CD14-positive monocyte (primary cell): ENCODE results near the gene PANK1. TPM values are rescaled to one million over a fixed set of nuclear protein-coding genes. Genes with fewer than 3 reads are reported as not detected.

Source experiments
- DNase-seq, 3 donors: peaks; one replicate each; pipeline ENCODE4 v3.0.0-alpha.2; 2011 to 2022
- H2AFZ ChIP-seq: 2 replicates; pipeline ENCODE4 v1.6.0; 2012; ENCODE audit warnings: mild to moderate bottlenecking, low read depth, low read length, inconsistent platforms; ENCODE audit not compliant: insufficient read depth, poor library complexity, severe bottlenecking
- H3K27ac ChIP-seq, 2 donors: 1 replicate in 1 of 2; 2 replicates in 1 of 2; pipeline ENCODE4 v1.5.1; 2012 to 2013; ENCODE audit warnings: low read length in 2 of 2, control low read depth in 1 of 2, inconsistent platforms in 1 of 2, low read depth in 1 of 2, mild to moderate bottlenecking in 1 of 2
- H3K27me3 ChIP-seq, 2 donors: one replicate each; pipeline versions ENCODE4 v1.6.0 to v1.6.1; 2011 to 2013; ENCODE audit warnings: low read length in 2 of 2; ENCODE audit not compliant: control insufficient read depth in 2 of 2, insufficient read depth in 2 of 2
- H3K36me3 ChIP-seq, 2 donors: replicated peaks in 1 of 2; 1 replicate in 1 of 2; 2 replicates in 1 of 2; pipeline versions ENCODE4 v1.5.1 to v1.6.1; 2012 to 2013; ENCODE audit warnings: low read length in 2 of 2, control low read depth in 1 of 2, inconsistent platforms in 1 of 2, mild to moderate bottlenecking in 1 of 2; ENCODE audit not compliant: insufficient read depth in 2 of 2, control insufficient read depth in 1 of 2
- H3K4me1 ChIP-seq, 2 donors: 1 replicate in 1 of 2; 2 replicates in 1 of 2; pipeline versions ENCODE4 v1.5.1 to v1.6.1; 2012 to 2013; ENCODE audit warnings: low read length in 2 of 2, control low read depth in 1 of 2, inconsistent platforms in 1 of 2, mild to moderate bottlenecking in 1 of 2, moderate library complexity in 1 of 2; ENCODE audit not compliant: insufficient read depth in 2 of 2, control insufficient read depth in 1 of 2
- H3K4me2 ChIP-seq: replicated peaks from 2 replicates; pipeline ENCODE3; 2012; ENCODE audit warnings: low read length, moderate library complexity, mild to moderate bottlenecking; ENCODE audit not compliant: poor library complexity, severe bottlenecking; ENCODE audit errors: extremely low read depth
- H3K4me3 ChIP-seq, 3 experiments: fragments of 200-600 bp in 1 of 3; sonication (generic) in 1 of 3; replicated peaks in 1 of 3; 1 replicate in 2 of 3; 2 replicates in 1 of 3; pipeline ENCODE4 v1.5.1; 2011 to 2013; ENCODE audit warnings: low read length in 3 of 3, mild to moderate bottlenecking in 3 of 3, control low read depth in 2 of 3, low read depth in 2 of 3, inconsistent platforms in 1 of 3, moderate library complexity in 1 of 3
- H3K79me2 ChIP-seq: 2 replicates; pipeline ENCODE4 v1.6.0; 2012; ENCODE audit warnings: mild to moderate bottlenecking, control low read depth, inconsistent platforms, low read length, moderate library complexity; ENCODE audit not compliant: insufficient read depth
- H3K9ac ChIP-seq: 2 replicates; pipeline ENCODE4 v1.6.0; 2017; ENCODE audit warnings: low read length, mild to moderate bottlenecking; ENCODE audit not compliant: insufficient read depth, poor library complexity, severe bottlenecking
- H3K9me3 ChIP-seq, 2 donors: replicated peaks in 1 of 2; 1 replicate in 1 of 2; 2 replicates in 1 of 2; pipeline versions ENCODE4 v1.5.1 to v1.6.1; 2012 to 2013; ENCODE audit warnings: low read length in 2 of 2, control low read depth in 1 of 2; ENCODE audit not compliant: control insufficient read depth in 1 of 2, insufficient read depth in 1 of 2
- H4K20me1 ChIP-seq: 2 replicates; pipeline ENCODE4 v1.6.0; 2012; ENCODE audit warnings: mild to moderate bottlenecking, low read length, control low read depth, moderate library complexity; ENCODE audit not compliant: insufficient read depth
- H3K27ac Mint-ChIP-seq, 7 donors: one replicate each; pipeline ENCODE4 v1.8.0; 2020; ENCODE audit warnings: mild to moderate bottlenecking in 7 of 7, mixed read lengths in 7 of 7, moderate library complexity in 6 of 7, inconsistent platforms in 2 of 7
- H3K27me3 Mint-ChIP-seq, 3 donors: one replicate each; pipeline ENCODE4 v1.8.0; 2021 to 2022; ENCODE audit warnings: low read depth in 3 of 3, mild to moderate bottlenecking in 3 of 3, mixed read lengths in 3 of 3, moderate library complexity in 3 of 3, inconsistent platforms in 1 of 3
- H3K36me3 Mint-ChIP-seq, 2 donors: one replicate each; pipeline ENCODE4 v1.8.0; 2020; ENCODE audit warnings: mixed read lengths in 2 of 2, inconsistent platforms in 1 of 2, mild to moderate bottlenecking in 1 of 2
- H3K4me1 Mint-ChIP-seq: one replicate; pipeline ENCODE4 v1.8.0; 2020; ENCODE audit warnings: mild to moderate bottlenecking, mixed read lengths
- H3K4me3 Mint-ChIP-seq, 2 donors: one replicate each; pipeline ENCODE4 v1.8.0; 2020; ENCODE audit warnings: mild to moderate bottlenecking in 2 of 2, mixed read lengths in 2 of 2, moderate library complexity in 1 of 2
- H3K9me3 Mint-ChIP-seq, 7 donors: one replicate each; pipeline ENCODE4 v1.8.0; 2020 to 2022; ENCODE audit warnings: mixed read lengths in 7 of 7, mild to moderate bottlenecking in 6 of 7, moderate library complexity in 6 of 7, inconsistent platforms in 2 of 7
- WGBS: methylation state at CpG from one replicate; pipeline ENCODE4 v1.1.5; 2013; ENCODE audit warnings: missing lambda C conversion rate; ENCODE audit not compliant: insufficient coverage; 5-methylcytosine and 5-hydroxymethylcytosine counted together
- intact Hi-C, 2 donors: fragments of 100-400 bp; cut with micrococcal nuclease; formaldehyde crosslinking; loops; one replicate each; pipeline versions ENCODE4 v1.15.0 to v1.15.1; 2023
- polyA plus RNA-seq, 3 donors: library from polyadenylated mRNA; depleted of rRNA in 1 of 3; unstranded in 2 of 3; stranded (reverse) in 1 of 3; fragments of 300-500 nt in 2 of 3; fragments of >200 nt in 1 of 3; fragmentation: Illumina TruSeq in 2 of 3; gene quantifications; 1 replicate in 2 of 3; 2 replicates in 1 of 3; pipeline ENCODE4 v1.2.3, GENCODE V29; 2012 to 2021
- TF ChIP-seq, protein P1 (sequence below): fragments of 200-600 bp; IDR thresholded peaks from one replicate; pipeline ENCODE4 v1.8.0; 2022; ENCODE audit warnings: antibody characterized with exemption, mild to moderate bottlenecking

PANK1 gene
- polyA plus RNA-seq, 3 donors = 0.31 to 0.67 (median 0.61) TPM

DNA sequence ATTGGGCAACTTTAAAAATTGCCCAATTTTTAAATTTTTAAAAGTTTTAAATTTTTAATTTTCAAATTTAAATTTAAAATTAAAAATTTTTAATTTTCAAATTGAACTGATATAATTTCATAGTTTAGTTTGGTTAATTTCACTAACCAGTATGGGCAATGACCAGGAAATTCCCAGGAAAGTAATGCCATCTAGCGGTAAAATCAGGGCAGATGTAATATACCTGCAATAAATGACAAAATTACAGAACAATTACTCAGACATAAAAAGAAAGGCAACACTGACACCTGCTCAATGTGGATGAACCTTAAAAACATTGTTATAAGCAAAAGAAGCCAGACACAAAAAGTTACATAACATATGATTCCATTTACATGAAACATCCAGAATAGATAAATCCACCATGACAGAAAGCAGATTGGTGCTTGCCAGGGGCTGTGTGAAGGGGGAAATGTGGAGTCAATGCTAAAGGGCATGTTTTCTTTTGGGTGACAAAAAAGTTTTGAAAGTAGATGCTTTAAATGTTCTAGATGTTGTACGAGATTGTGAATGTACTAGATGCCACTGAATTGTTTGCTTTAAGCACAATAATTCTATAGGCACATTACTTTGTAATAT, 81.1 kb downstream of the PANK1 start:
- Mint-ChIP-seq H3K9me3 (no peaks in the 10 kb centered on the region), H3K4me1 (no peaks in the 10 kb centered on the region), H3K36me3 (no peaks in the 10 kb centered on the region), H3K27ac (no peak overlapping the region), H3K4me3 (no peak overlapping the region), H3K27me3 (peaks cover 4 to 10% (median 6%) of the 10 kb centered on the region in 3 donors)
- H3K4me2 ChIP-seq = no peak overlapping the region
- peak; percentile 20 to 43 (median 35) for DNase-seq
- H2AFZ ChIP-seq = no peak overlapping the region
- WGBS = no CpG with 5 or more reads among the region's 2 CpGs
- H3K36me3 ChIP-seq = no peaks in the 10 kb centered on the region
- no peaks in the 10 kb centered on the region for H4K20me1 ChIP-seq
- H3K4me1 ChIP-seq = no peaks in the 10 kb centered on the region
- H3K79me2 ChIP-seq = no peaks in the 10 kb centered on the region
- no peak overlapping the region for H3K9ac ChIP-seq
- H3K27me3 ChIP-seq = peaks cover 0 to 2% of the 10 kb centered on the region in 2 donors
- TF ChIP-seq, protein P1, sequence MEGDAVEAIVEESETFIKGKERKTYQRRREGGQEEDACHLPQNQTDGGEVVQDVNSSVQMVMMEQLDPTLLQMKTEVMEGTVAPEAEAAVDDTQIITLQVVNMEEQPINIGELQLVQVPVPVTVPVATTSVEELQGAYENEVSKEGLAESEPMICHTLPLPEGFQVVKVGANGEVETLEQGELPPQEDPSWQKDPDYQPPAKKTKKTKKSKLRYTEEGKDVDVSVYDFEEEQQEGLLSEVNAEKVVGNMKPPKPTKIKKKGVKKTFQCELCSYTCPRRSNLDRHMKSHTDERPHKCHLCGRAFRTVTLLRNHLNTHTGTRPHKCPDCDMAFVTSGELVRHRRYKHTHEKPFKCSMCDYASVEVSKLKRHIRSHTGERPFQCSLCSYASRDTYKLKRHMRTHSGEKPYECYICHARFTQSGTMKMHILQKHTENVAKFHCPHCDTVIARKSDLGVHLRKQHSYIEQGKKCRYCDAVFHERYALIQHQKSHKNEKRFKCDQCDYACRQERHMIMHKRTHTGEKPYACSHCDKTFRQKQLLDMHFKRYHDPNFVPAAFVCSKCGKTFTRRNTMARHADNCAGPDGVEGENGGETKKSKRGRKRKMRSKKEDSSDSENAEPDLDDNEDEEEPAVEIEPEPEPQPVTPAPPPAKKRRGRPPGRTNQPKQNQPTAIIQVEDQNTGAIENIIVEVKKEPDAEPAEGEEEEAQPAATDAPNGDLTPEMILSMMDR = peak; percentile 80
- intact Hi-C loops = loop anchor here (10.0 kb wide), 1 partner anchor 139 kb away; no protein-coding TSS in a partner anchor
- no peaks in the 10 kb centered on the region for H3K9me3 ChIP-seq
- H3K27ac ChIP-seq = no peak overlapping the region
- H3K4me3 ChIP-seq = no peak overlapping the region

DNA sequence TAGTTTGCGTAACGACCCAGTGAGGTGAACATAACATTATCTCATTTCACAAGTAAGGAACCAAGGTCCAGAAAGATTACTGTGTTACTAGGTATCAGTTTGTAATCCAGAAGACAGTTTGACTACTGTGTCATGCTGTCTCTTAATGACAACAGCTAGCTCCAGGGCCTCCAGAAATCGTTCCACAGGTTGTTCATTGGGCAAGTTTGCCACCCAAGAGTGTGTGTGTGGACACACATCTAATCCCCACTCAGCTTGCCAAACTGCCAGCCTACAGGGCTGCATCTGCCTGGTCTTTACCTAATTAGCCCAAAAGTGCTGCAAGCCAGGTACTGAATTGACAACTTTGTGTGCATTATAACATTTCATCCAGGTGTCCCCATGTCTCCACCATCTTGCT, 81.7 kb downstream of the PANK1 start:
- intact Hi-C loops = loop anchor here (10.0 kb wide), 1 partner anchor 139 kb away; no protein-coding TSS in a partner anchor
- Histone ChIP-seq H2AFZ (no peak overlapping the region), H3K4me3 (no peak overlapping the region), H3K27me3 (peaks cover 0 to 2% of the 10 kb centered on the region in 2 donors), H4K20me1 (no peaks in the 10 kb centered on the region), H3K4me1 (no peaks in the 10 kb centered on the region), H3K9ac (no peak overlapping the region), H3K9me3 (no peaks in the 10 kb centered on the region), H3K79me2 (no peaks in the 10 kb centered on the region), H3K4me2 (no peak overlapping the region), H3K27ac (no peak overlapping the region), H3K36me3 (no peaks in the 10 kb centered on the region)
- no peak for DNase-seq
- Mint-ChIP-seq H3K4me1 (no peaks in the 10 kb centered on the region), H3K9me3 (no peaks in the 10 kb centered on the region), H3K4me3 (no peak overlapping the region), H3K27ac (no peak overlapping the region), H3K27me3 (peaks cover 4 to 10% (median 7%) of the 10 kb centered on the region in 3 donors), H3K36me3 (no peaks in the 10 kb centered on the region)
- TF ChIP-seq, protein P1 = no peak
- WGBS = 100% methylated on average over 1 of the region's 3 CpGs
